Measurements from ENCODE around the gene CPT1B. TPM values are rescaled to one million over a fixed set of nuclear protein-coding genes. Genes with fewer than 3 reads are reported as not detected.

CPT1B gene
- 12.7 TPM for total RNA-seq
- long read RNA-seq, partial matches to known transcripts = 1 of 5 reads
- long read RNA-seq, other reads (novel, unspliced or antisense) = 4 of 5 reads

- intact Hi-C loops (cut with DNase I) = no loop called here
- H3K4me3 ChIP-seq = no peak within 1 kb of the TSS
- TF ChIP-seq CTCF (IDR thresholded peaks at IDR 0.05) = no peak
- no peaks in the 10 kb centered on the region for H3K27me3 ChIP-seq
- H3K9me3 ChIP-seq = no peaks in the 10 kb centered on the region
- no peaks in the 10 kb centered on the region for H3K36me3 ChIP-seq
- ATAC-seq (no peak), DNase-seq (no peak)
- H3K4me1 ChIP-seq = peaks cover 23% of the 10 kb centered on the region
- H3K27ac ChIP-seq = no peak within 1 kb of the TSS
Measured at GRCh38 chr22:50577987-50578775, at the start of gene CPT1B. CPT1B (minus strand) TSS chr22:50578427; CDS start chr22:50577915, 512 bp downstream.

GRCh38 chr22:50626850-50627641, 48.8 kb upstream of the CPT1B start:
- H3K4me3 ChIP-seq = peak overlapping the region; percentile 65
- H3K27me3 ChIP-seq = no peaks in the 10 kb centered on the region
- ATAC-seq = no peak
- TF ChIP-seq CTCF (IDR thresholded peaks at IDR 0.05) = no peak
- no peaks in the 10 kb centered on the region for H3K36me3 ChIP-seq
- H3K4me1 ChIP-seq = peaks cover 11% of the 10 kb centered on the region
- intact Hi-C loops (cut with DNase I) = no loop called here
- DNase-seq = peak; percentile 68
- H3K27ac ChIP-seq = peak overlapping the region; percentile 55
- no peaks in the 10 kb centered on the region for H3K9me3 ChIP-seq

GRCh38 chr22:50626314-50626849, 48.2 kb upstream of the CPT1B start:
- no peak for ATAC-seq
- DNase-seq = peak; percentile 63
- intact Hi-C loops (cut with DNase I) = no loop called here
- Histone ChIP-seq H3K4me1 (peaks cover 15% of the 10 kb centered on the region), H3K4me3 (no peak overlapping the region), H3K36me3 (no peaks in the 10 kb centered on the region), H3K27me3 (no peaks in the 10 kb centered on the region), H3K27ac (no peak overlapping the region), H3K9me3 (no peaks in the 10 kb centered on the region)
- no peak for TF ChIP-seq CTCF (IDR thresholded peaks at IDR 0.05)

- Histone ChIP-seq H3K9me3 (no peaks in the 10 kb centered on the region), H3K27ac (no peak overlapping the region), H3K4me1 (peaks cover 19% of the 10 kb centered on the region), H3K36me3 (no peaks in the 10 kb centered on the region), H3K4me3 (no peak overlapping the region), H3K27me3 (no peaks in the 10 kb centered on the region)
- DNase-seq (peak; percentile 65), ATAC-seq (no peak)
- peak; percentile 14 for TF ChIP-seq CTCF (IDR thresholded peaks at IDR 0.05)
- intact Hi-C loops (cut with DNase I) = no loop called here
Measured at GRCh38 chr22:50625568-50626313, 47.5 kb upstream of the CPT1B start.

- H3K36me3 ChIP-seq = no peaks in the 10 kb centered on the region
- no peak overlapping the region for H3K27ac ChIP-seq
- no peak overlapping the region for H3K4me3 ChIP-seq
- ATAC-seq = no peak
- intact Hi-C loops (cut with DNase I) = no loop called here
- H3K27me3 ChIP-seq = no peaks in the 10 kb centered on the region
- TF ChIP-seq CTCF (IDR thresholded peaks at IDR 0.05) = no peak
- peaks cover 24% of the 10 kb centered on the region for H3K4me1 ChIP-seq
- no peaks in the 10 kb centered on the region for H3K9me3 ChIP-seq
- peak; percentile 62 for DNase-seq
Measured at GRCh38 chr22:50625131-50625567, 46.9 kb upstream of the CPT1B start.
